ENCODE results near the gene SIN3A.
"Not testable (repeated sequence)": the region's sequence is repeated elsewhere in the genome, so short reads cannot be mapped to it uniquely, and the experiment has no call there.

SIN3A gene

GRCh38 chr15:75449585-75450306 is 1.7 kb downstream of the SIN3A start:
- DNase-seq, result no peak

GRCh38 chr15:75448171-75448570 is 3.3 kb downstream of the SIN3A start:
- DNase-seq, result not testable (repeated sequence)

- DNase-seq, result peak; percentile 11
These were observed 5.3 kb downstream of the SIN3A start for GRCh38 chr15:75446151-75446550.

GRCh38 chr15:75445324-75445723 is 6.2 kb downstream of the SIN3A start:
- DNase-seq, result not testable (repeated sequence)

- not testable (repeated sequence) for DNase-seq
These were observed 7.5 kb downstream of the SIN3A start for GRCh38 chr15:75443972-75444453.

- DNase-seq, result no peak
These were observed 13.8 kb downstream of the SIN3A start for GRCh38 chr15:75437721-75438120.

- no peak for DNase-seq
These were observed 14.6 kb downstream of the SIN3A start for GRCh38 chr15:75436881-75437280.

- no peak for DNase-seq
These were observed 19.8 kb downstream of the SIN3A start for GRCh38 chr15:75431682-75432081.

GRCh38 chr15:75431270-75431669 is 20.2 kb downstream of the SIN3A start:
- no peak for DNase-seq

GRCh38 chr15:75430259-75430658 is 21.2 kb downstream of the SIN3A start:
- DNase-seq, result no peak

GRCh38 chr15:75428152-75428551 is 23.3 kb downstream of the SIN3A start:
- no peak for DNase-seq

- DNase-seq, result no peak
These were observed 25.5 kb downstream of the SIN3A start for GRCh38 chr15:75425966-75426500.

GRCh38 chr15:75422554-75422953 is 28.9 kb downstream of the SIN3A start:
- DNase-seq, result no peak

- no peak for DNase-seq
These were observed 30.8 kb downstream of the SIN3A start for GRCh38 chr15:75420698-75421097.

- no peak for DNase-seq
These were observed 34.9 kb downstream of the SIN3A start for GRCh38 chr15:75416584-75416983.

GRCh38 chr15:75410196-75410595 is 41.3 kb downstream of the SIN3A start:
- DNase-seq, result no peak

GRCh38 chr15:75407083-75407482 is 44.4 kb downstream of the SIN3A start:
- no peak for DNase-seq

GRCh38 chr15:75403892-75404291 is 47.6 kb downstream of the SIN3A start:
- no peak for DNase-seq

- no peak for DNase-seq
These were observed 54.0 kb downstream of the SIN3A start for GRCh38 chr15:75397494-75397893.

GRCh38 chr15:75389791-75390382 is 61.6 kb downstream of the SIN3A start:
- no peak for DNase-seq

- not testable (repeated sequence) for DNase-seq
These were observed 67.5 kb downstream of the SIN3A start for GRCh38 chr15:75383986-75384385.

GRCh38 chr15:75380773-75381172 is 70.7 kb downstream of the SIN3A start:
- DNase-seq, result no peak

GRCh38 chr15:75371901-75372688 is 79.4 kb downstream of the SIN3A start:
- DNase-seq, result no peak

Measured in activated CD4-positive, alpha-beta T cell treated with anti-CD3 and anti-CD28 coated beads for 48 hours (primary cell).